H9 (cell line): ENCODE measurements around the gene STARD7. TPM values are rescaled to one million over a fixed set of nuclear protein-coding genes. Genes with fewer than 3 reads are reported as not detected.

Source experiments
- DNase-seq: peaks from one replicate; pipeline ENCODE4 v3.0.0-alpha.2; 2017
- H2AFZ ChIP-seq: one replicate; pipeline ENCODE4 v1.6.1; 2013; ENCODE audit warnings: mild to moderate bottlenecking, low read length, control low read depth, moderate library complexity
- H2AK5ac ChIP-seq: 2 replicates; pipeline ENCODE4 v1.6.1; 2013; ENCODE audit warnings: low read length, control low read depth, mixed read lengths; ENCODE audit not compliant: insufficient read length
- H2BK120ac ChIP-seq: one replicate; pipeline ENCODE4 v1.6.1; 2013; ENCODE audit warnings: low read depth, mild to moderate bottlenecking, low read length, control low read depth, inconsistent platforms; ENCODE audit not compliant: poor library complexity, severe bottlenecking
- H2BK12ac ChIP-seq: 2 replicates; pipeline ENCODE4 v1.6.1; 2013; ENCODE audit warnings: low read length, control low read depth, mixed read lengths, low read depth; ENCODE audit not compliant: insufficient read length
- H2BK15ac ChIP-seq: 2 replicates; pipeline ENCODE4 v1.6.1; 2013; ENCODE audit warnings: low read depth, low read length, control low read depth
- H2BK20ac ChIP-seq: one replicate; pipeline ENCODE4 v1.6.1; 2013; ENCODE audit warnings: low read depth, mild to moderate bottlenecking, low read length, control low read depth, inconsistent platforms; ENCODE audit not compliant: poor library complexity, severe bottlenecking
- H2BK5ac ChIP-seq: 2 replicates; pipeline ENCODE4 v1.6.1; 2013; ENCODE audit warnings: low read length, control low read depth, mixed read lengths; ENCODE audit not compliant: insufficient read length
- H3K14ac ChIP-seq: 2 replicates; pipeline ENCODE4 v1.6.1; 2013; ENCODE audit warnings: low read length, control low read depth; ENCODE audit not compliant: insufficient read depth
- H3K18ac ChIP-seq: 2 replicates; pipeline ENCODE4 v1.6.1; 2013; ENCODE audit warnings: low read depth, mild to moderate bottlenecking, mixed read lengths, low read length, control low read depth; ENCODE audit not compliant: insufficient read length
- H3K23ac ChIP-seq: 2 replicates; pipeline ENCODE4 v1.6.1; 2013; ENCODE audit warnings: low read length, control low read depth, mixed read lengths, low read depth; ENCODE audit not compliant: insufficient read length
- H3K23me2 ChIP-seq: 2 replicates; pipeline ENCODE4 v1.6.1; 2013; ENCODE audit warnings: low read depth, mild to moderate bottlenecking, mixed read lengths, low read length, control low read depth; ENCODE audit not compliant: insufficient read length, poor library complexity, severe bottlenecking
- H3K27ac ChIP-seq: 2 replicates; pipeline ENCODE4 v1.5.1; 2013; ENCODE audit warnings: low read length, control low read depth, mixed read lengths, low read depth; ENCODE audit not compliant: insufficient read length
- H3K27me3 ChIP-seq: 2 replicates; pipeline ENCODE4 v1.6.1; 2013; ENCODE audit warnings: low read length, control low read depth, inconsistent platforms; ENCODE audit not compliant: insufficient read depth
- H3K4ac ChIP-seq: 2 replicates; pipeline ENCODE4 v1.6.1; 2013; ENCODE audit warnings: low read depth, mild to moderate bottlenecking, control low read depth, inconsistent platforms, low read length, moderate library complexity
- H3K4me1 ChIP-seq: 2 replicates; pipeline ENCODE4 v1.6.1; 2013; ENCODE audit warnings: low read length, control low read depth, inconsistent platforms; ENCODE audit not compliant: insufficient read depth
- H3K4me2 ChIP-seq: 2 replicates; pipeline ENCODE4 v1.6.1; 2013; ENCODE audit warnings: low read length, control low read depth, mixed read lengths; ENCODE audit not compliant: insufficient read length, insufficient read depth
- H3K56ac ChIP-seq: 2 replicates; pipeline ENCODE4 v1.6.1; 2013; ENCODE audit warnings: low read depth, mild to moderate bottlenecking, mixed read lengths, low read length, control low read depth; ENCODE audit not compliant: insufficient read length
- H3K79me1 ChIP-seq: 2 replicates; pipeline ENCODE4 v1.6.1; 2013; ENCODE audit warnings: low read depth, mild to moderate bottlenecking, moderate library complexity, low read length, control low read depth, inconsistent platforms; ENCODE audit not compliant: insufficient read depth, poor library complexity, severe bottlenecking
- H3K79me2 ChIP-seq: 2 replicates; pipeline ENCODE4 v1.6.1; 2013; ENCODE audit warnings: low read length, control low read depth, inconsistent platforms; ENCODE audit not compliant: insufficient read depth
- H3K9ac ChIP-seq: 2 replicates; pipeline ENCODE4 v1.6.1; 2013; ENCODE audit warnings: low read length, control low read depth, mixed read lengths; ENCODE audit not compliant: insufficient read length; ENCODE audit errors: extremely low read depth
- H3K9me3 ChIP-seq: one replicate; pipeline ENCODE4 v1.6.1; 2013; ENCODE audit warnings: low read depth, low read length, inconsistent platforms; ENCODE audit not compliant: control insufficient read depth
- H3T11ph ChIP-seq: one replicate; pipeline ENCODE4 v1.6.1; 2013; ENCODE audit warnings: mild to moderate bottlenecking, low read length, control low read depth, inconsistent platforms
- H4K20me1 ChIP-seq: one replicate; pipeline ENCODE4 v1.6.1; 2013; ENCODE audit not compliant: control insufficient read depth, insufficient read length, insufficient read depth
- H4K5ac ChIP-seq: 2 replicates; pipeline ENCODE4 v1.6.1; 2013; ENCODE audit warnings: low read depth, mild to moderate bottlenecking, mixed read lengths, low read length, control low read depth; ENCODE audit not compliant: insufficient read length
- H4K8ac ChIP-seq: replicated peaks from 2 replicates; pipeline ENCODE4 v1.6.1; 2013; ENCODE audit warnings: low read length, control low read depth, mixed read lengths, low read depth; ENCODE audit not compliant: insufficient read length
- H4K91ac ChIP-seq: 2 replicates; pipeline ENCODE4 v1.6.1; 2013; ENCODE audit warnings: low read depth, mild to moderate bottlenecking, moderate library complexity, mixed read lengths, low read length, control low read depth; ENCODE audit not compliant: insufficient read length
- H3K27ac Mint-ChIP-seq, 3 experiments: 2 replicates in 2 of 3; 3 replicates in 1 of 3; pipeline ENCODE4 v1.8.0; 2020 to 2021; ENCODE audit warnings: mixed read lengths in 3 of 3, mild to moderate bottlenecking in 1 of 3, moderate library complexity in 1 of 3
- H3K27me3 Mint-ChIP-seq: 2 replicates; pipeline ENCODE4 v1.8.0; 2021; ENCODE audit warnings: low read depth, mild to moderate bottlenecking, moderate library complexity, mixed read lengths
- H3K36me3 Mint-ChIP-seq, 3 experiments: 2 replicates in 2 of 3; 3 replicates in 1 of 3; pipeline ENCODE4 v1.8.0; 2020 to 2021; ENCODE audit warnings: low read depth in 3 of 3, mixed read lengths in 3 of 3; ENCODE audit not compliant: insufficient read depth in 1 of 3
- H3K4me1 Mint-ChIP-seq, 2 experiments: 2 replicates each; pipeline ENCODE4 v1.8.0; 2020; ENCODE audit warnings: mixed read lengths in 2 of 2
- H3K4me3 Mint-ChIP-seq, 2 experiments: 2 replicates in 1 of 2; 3 replicates in 1 of 2; pipeline ENCODE4 v1.8.0; 2020 to 2021; ENCODE audit warnings: mild to moderate bottlenecking in 2 of 2, mixed read lengths in 2 of 2, moderate library complexity in 1 of 2
- H3K9me3 Mint-ChIP-seq, 2 experiments: 2 replicates in 1 of 2; 3 replicates in 1 of 2; pipeline ENCODE4 v1.8.0; 2020; ENCODE audit warnings: mild to moderate bottlenecking in 2 of 2, mixed read lengths in 2 of 2, moderate library complexity in 1 of 2
- CTCF ChIP-seq: fragments of 200-600 bp; sonication (generic); conservative IDR thresholded peaks from 3 replicates; pipeline ENCODE4 v1.8.0; 2021; ENCODE audit warnings: antibody characterized with exemption, mild to moderate bottlenecking
- WGBS: extraction: QIAGEN DNeasy Blood & Tissue Kit; methylation state at CpG from one replicate; pipeline ENCODE4 v1.1.7; 2013; ENCODE audit warnings: missing lambda C conversion rate, low lambda C conversion rate, mixed read lengths; ENCODE audit not compliant: insufficient read length; ENCODE audit errors: extremely low coverage; 5-methylcytosine and 5-hydroxymethylcytosine counted together
- total RNA-seq: library from RNA; stranded (reverse); gene quantifications from 2 replicates; pipeline ENCODE4 v1.2.1, GENCODE V29; 2021

The STARD7 gene
- total RNA-seq, 1 experiment from 2014 or later: 212 TPM

- Mint-ChIP-seq H3K27me3 (peaks cover 9% of the 10 kb centered on the region), H3K36me3 (no peaks in the 10 kb centered on the region), H3K4me3 (no peak overlapping the region), H3K27ac (peak overlapping the region in 1 of 3 experiments; percentile 52; a peak in 1 of 7 replicates), H3K4me1 (peaks cover 23% of the 10 kb centered on the region in 2 experiments; a peak in 3 of 4 replicates), H3K9me3 (0 out of 5 replicates have a peak, but pooled peaks cover 0 to under 1% of the 10 kb centered on the region in 2 experiments)
- Histone ChIP-seq H3T11ph (no peak overlapping the region), H2BK120ac (no peak overlapping the region), H3K4me1 (peaks cover 2% of the 10 kb centered on the region; the same call in 1 of the 2 replicates), H2AFZ (no peak overlapping the region), H3K4me2 (no peak overlapping the region), H3K4ac (no peak overlapping the region), H3K14ac (no peak overlapping the region), H3K9ac (no peak overlapping the region), H2AK5ac (no peak overlapping the region), H4K20me1 (no peaks in the 10 kb centered on the region), H3K27me3 (no peaks in the 10 kb centered on the region), H2BK15ac (no peak overlapping the region), H2BK12ac (no peak overlapping the region), H4K8ac (no peak overlapping the region), H4K5ac (no peak overlapping the region), H3K56ac (no peak overlapping the region), H3K18ac (peak overlapping the region; percentile 16), H3K23me2 (no peaks in the 10 kb centered on the region), H4K91ac (no peak overlapping the region), H3K23ac (no peak overlapping the region), H3K27ac (no peak overlapping the region), H3K79me1 (no peaks in the 10 kb centered on the region), H2BK5ac (no peak overlapping the region), H2BK20ac (no peak overlapping the region), H3K79me2 (no peaks in the 10 kb centered on the region), H3K9me3 (no peaks in the 10 kb centered on the region)
- DNase-seq: no peak
- no CpG with 5 or more reads among the region's 13 CpGs for WGBS
- no peak for TF ChIP-seq CTCF
Measured at GRCh38 chr2:96163768-96164429, 44.7 kb downstream of the STARD7 start.
